Endothelial cell of umbilical vein (primary cell): ENCODE measurements around the gene PLCXD3. TPM values are rescaled to one million over a fixed set of nuclear protein-coding genes. Genes with fewer than 3 reads are reported as not detected.

Experiments
- BruUV-seq: library from RNA; stranded (reverse); fragments of 400-500 nt; replicated peaks from 2 replicates; lab custom pipeline; 2021; lab: Mats Ljungman, UMichigan
- CTCF ChIA-PET: fragments of 300-600, 350-600 bp; sonication (Branson Sonifier 250); formaldehyde crosslinking; loops from one replicate; lab custom pipeline; 2021; ENCODE audit warnings: antibody characterized with exemption, inconsistent platforms; lab: Charles Lee
- POLR2A ChIA-PET: fragments of 300-600, 350-600 bp; sonication (Branson Sonifier 250); formaldehyde crosslinking; loops from one replicate; lab custom pipeline; 2021; ENCODE audit warnings: antibody characterized with exemption, inconsistent platforms; lab: Charles Lee
- DNase-seq: peaks from one replicate; pipeline ENCODE4 v3.0.0-alpha.2; 2011; ENCODE audit warnings: low read depth, low spot score
- FAIRE-seq: peaks from 2 replicates; lab custom pipeline; 2011; peaks lifted over from hg19 to GRCh38; lab: Jason Lieb, UNC
- H2AFZ ChIP-seq: 2 replicates; pipeline ENCODE4 v1.6.0; 2012; ENCODE audit warnings: low read depth, low read length, control low read depth, inconsistent platforms
- H3K27ac ChIP-seq: 2 replicates; pipeline ENCODE4 v1.5.1; 2011; ENCODE audit warnings: low read depth, mild to moderate bottlenecking, control low read depth, low read length, moderate library complexity; ENCODE audit not compliant: insufficient read depth
- H3K27me3 ChIP-seq, 2 experiments: 2 replicates each; pipeline versions ENCODE4 v1.6.0 to v1.6.1; 2011; ENCODE audit warnings: low read length in 2 of 2, mixed read lengths in 1 of 2; ENCODE audit not compliant: control insufficient read depth in 2 of 2, insufficient read depth in 2 of 2
- H3K36me3 ChIP-seq, 2 experiments: 2 replicates in 1 of 2; 3 replicates in 1 of 2; pipeline ENCODE4 v1.5.1; 2011; ENCODE audit warnings: low read length in 2 of 2, mild to moderate bottlenecking in 1 of 2, moderate library complexity in 1 of 2; ENCODE audit not compliant: control insufficient read depth in 2 of 2, insufficient read depth in 2 of 2; ENCODE audit errors: extremely low read depth in 1 of 2
- H3K4me1 ChIP-seq: 3 replicates; pipeline ENCODE4 v1.5.1; 2011; ENCODE audit warnings: mild to moderate bottlenecking, low read length; ENCODE audit not compliant: control insufficient read depth, insufficient read depth; ENCODE audit errors: extremely low read depth
- H3K4me2 ChIP-seq: 2 replicates; pipeline ENCODE4 v1.6.1; 2011; ENCODE audit warnings: low read length, control low read depth, mixed read lengths; ENCODE audit not compliant: insufficient read depth
- H3K4me3 ChIP-seq, 3 experiments: fragments of 200-600 bp in 1 of 3; sonication (generic), shearing (Covaris generic) in 1 of 3; replicated peaks in 1 of 3; 2 replicates each; pipeline ENCODE4 v1.5.1; 2011 to 2016; ENCODE audit warnings: control low read depth in 3 of 3, low read length in 3 of 3, mild to moderate bottlenecking in 2 of 3, inconsistent platforms in 1 of 3, low read depth in 1 of 3, moderate library complexity in 1 of 3; ENCODE audit not compliant: insufficient read depth in 1 of 3
- H3K79me2 ChIP-seq: 2 replicates; pipeline ENCODE4 v1.6.0; 2012; ENCODE audit warnings: low read length, inconsistent platforms; ENCODE audit not compliant: control insufficient read depth, insufficient read depth
- H3K9ac ChIP-seq: replicated peaks from 2 replicates; pipeline ENCODE3; 2011; ENCODE audit warnings: low read length, control low read depth; ENCODE audit not compliant: insufficient read depth; ENCODE audit errors: extremely low read depth
- H3K9me1 ChIP-seq: replicated peaks from 3 replicates; pipeline ENCODE4 v1.6.0; 2011; ENCODE audit warnings: mild to moderate bottlenecking, low read length; ENCODE audit not compliant: control insufficient read depth, insufficient read depth; ENCODE audit errors: extremely low read depth
- H3K9me3 ChIP-seq: replicated peaks from 2 replicates; pipeline ENCODE4 v1.5.1; 2012; ENCODE audit warnings: low read length, inconsistent platforms; ENCODE audit not compliant: control insufficient read depth, insufficient read depth
- H4K20me1 ChIP-seq: replicated peaks from 2 replicates; pipeline ENCODE3; 2011; ENCODE audit warnings: mild to moderate bottlenecking, low read length; ENCODE audit not compliant: control insufficient read depth, insufficient read depth; ENCODE audit errors: extremely low read depth
- CTCF ChIP-seq, 2 donors: IDR thresholded peaks; 1 replicate in 1 of 2; 2 replicates in 1 of 2; pipeline ENCODE4 v1.5.1; 2011; ENCODE audit warnings: low read length in 2 of 2, mild to moderate bottlenecking in 2 of 2, moderate library complexity in 2 of 2, control low read depth in 1 of 2, inconsistent platforms in 1 of 2, low read depth in 1 of 2; ENCODE audit not compliant: insufficient read depth in 1 of 2; ENCODE audit errors: extremely low read depth in 1 of 2
- EZH2 ChIP-seq: IDR thresholded peaks from 2 replicates; pipeline ENCODE4 v1.6.1; 2012; ENCODE audit warnings: borderline replicate concordance, low read depth, mild to moderate bottlenecking, moderate library complexity, low read length, inconsistent platforms; ENCODE audit not compliant: severe bottlenecking
- FOS ChIP-seq: IDR thresholded peaks from 2 replicates; pipeline ENCODE4 v1.6.1; 2011; ENCODE audit warnings: mild to moderate bottlenecking, low read length, moderate library complexity, borderline replicate concordance; ENCODE audit not compliant: insufficient read depth
- GATA2 ChIP-seq: IDR thresholded peaks from 2 replicates; pipeline ENCODE4 v1.7.0; 2011; ENCODE audit warnings: low read depth, mild to moderate bottlenecking, moderate library complexity, mixed read lengths, low read length; ENCODE audit not compliant: insufficient read length, insufficient read depth
- JUN ChIP-seq: IDR thresholded peaks from 2 replicates; pipeline ENCODE4 v1.6.1; 2011; ENCODE audit warnings: borderline replicate concordance, low read depth; ENCODE audit not compliant: insufficient read length, insufficient read depth
- MAX ChIP-seq: IDR thresholded peaks from 2 replicates; pipeline ENCODE4 v1.6.1; 2011; ENCODE audit not compliant: insufficient read depth, insufficient read length
- MYC ChIP-seq: IDR thresholded peaks from one replicate; pipeline ENCODE4 v1.6.1; 2011; ENCODE audit warnings: mild to moderate bottlenecking, low read depth, low read length
- POLR2A ChIP-seq: IDR thresholded peaks from 2 replicates; pipeline ENCODE4 v1.6.1; 2012; ENCODE audit warnings: low read depth, mild to moderate bottlenecking, control low read depth, low read length
- POLR2AphosphoS5 ChIP-seq: IDR thresholded peaks from 2 replicates; pipeline ENCODE4 v1.6.1; 2012; ENCODE audit warnings: low read depth, mild to moderate bottlenecking, control low read depth, low read length, moderate library complexity; ENCODE audit not compliant: insufficient read depth
- dilution Hi-C: fragments of 300-500 bp; cut with MboI; formaldehyde crosslinking; loops from one replicate; pipeline ENCODE4 v1.15.0; 2019; ENCODE audit warnings: low sequenced_read_pairs; ENCODE audit not compliant: extremely low pct_ligation_motif_present
- intact Hi-C: fragments of 100-400 bp; cut with micrococcal nuclease; formaldehyde crosslinking; loops from one replicate; pipeline ENCODE4 v1.10.0; 2022
- polyA plus RNA-seq, 4 experiments: library from polyadenylated mRNA; depleted of rRNA in 3 of 4; stranded (reverse) in 3 of 4; unstranded in 1 of 4; fragments of >200 nt; gene quantifications; 2 replicates each; pipeline versions ENCODE4 v1.2.1 to v1.2.3, GENCODE V29; 2011 to 2012; ENCODE audit warnings: missing spikeins in 1 of 4
- total RNA-seq: library from RNA; stranded (reverse); gene quantifications from 2 replicates; pipeline ENCODE4 v1.2.3, GENCODE V29; 2021

The PLCXD3 gene
- total and polyA plus RNA-seq, 2 donors (not counting 3 experiments of a cell fraction or from before 2014, with no cell fraction given), result not detected

- Histone ChIP-seq H3K4me2 (no peak overlapping the region), H3K27me3 (no peaks in the 10 kb centered on the region), H3K4me3 (no peak overlapping the region), H3K36me3 (no peaks in the 10 kb centered on the region), H3K9me3 (no peaks in the 10 kb centered on the region), H3K9ac (no peak overlapping the region), H3K79me2 (no peaks in the 10 kb centered on the region), H3K27ac (no peak overlapping the region), H2AFZ (no peak overlapping the region), H3K9me1 (no peaks in the 10 kb centered on the region), H4K20me1 (no peaks in the 10 kb centered on the region), H3K4me1 (no peaks in the 10 kb centered on the region)
- TF ChIP-seq MYC (no peak), POLR2AphosphoS5 (no peak), MAX (no peak), EZH2 (no peak), CTCF (IDR thresholded peaks at IDR 0.05; ENCODE audit: extremely low read depth in 1 of 2, insufficient read depth in 1 of 2, low read depth in 1 of 2, low read length in 2 of 2) (no peak), JUN (no peak), GATA2 (no peak), POLR2A (no peak), FOS (no peak)
- ChIA-PET POLR2A (no interaction called here), CTCF (interaction anchor here (1.1 to 2.2 kb wide), 2 partner anchors 9 to 778 kb away, joined by 3 to 9 read pairs; no protein-coding TSS in a partner anchor)
- intact Hi-C loops, result no loop called here
- no TSS peak for BruUV-seq
- FAIRE-seq, result no peak
- no peak for DNase-seq
- dilution Hi-C loops, result no loop called here
These were observed 231.4 kb downstream of the PLCXD3 start for GRCh38 chr5:41279040-41279439.
